Panc1 (cell line): ENCODE measurements around the gene NRG2. TPM values are rescaled to one million over a fixed set of nuclear protein-coding genes. Genes with fewer than 3 reads are reported as not detected.

Experiments
- ATAC-seq: fragments of 200-7000 bp; cut with Tn5 transposase; 2 replicates; pipeline ENCODE4 v1.9.1; 2020; ENCODE audit warnings: mild to moderate bottlenecking, moderate library complexity
- BruUV-seq: library from RNA; stranded (reverse); fragments of 400-500 nt; replicated peaks from 2 replicates; lab custom pipeline; 2021; lab: Mats Ljungman, UMichigan
- CTCF ChIA-PET: fragments of 300-600 bp; sonication (Branson Sonifier 250); formaldehyde crosslinking; loops from one replicate; lab custom pipeline; 2022; ENCODE audit warnings: antibody characterized with exemption; lab: Charles Lee
- POLR2A ChIA-PET: fragments of 300-600 bp; sonication (Branson Sonifier 250); formaldehyde crosslinking; loops from one replicate; lab custom pipeline; 2022; ENCODE audit warnings: antibody characterized with exemption; lab: Charles Lee
- DNase-seq: peaks from one replicate; pipeline ENCODE4 v3.0.0-alpha.2; 2010; ENCODE audit warnings: low read depth, low spot score
- H3K27ac ChIP-seq: 2 replicates; pipeline ENCODE4 v1.5.1; 2011; ENCODE audit warnings: mild to moderate bottlenecking, low read length, inconsistent platforms
- H3K27me3 ChIP-seq: fragments of 200-500 bp; sonication (Bioruptor generic); 2 replicates; pipeline ENCODE4 v1.6.0; 2014; ENCODE audit warnings: low read length, inconsistent platforms; ENCODE audit not compliant: control insufficient read depth, insufficient read depth
- H3K36me3 ChIP-seq: fragments of 200-500 bp; sonication (Bioruptor generic); 2 replicates; pipeline ENCODE4 v1.5.1; 2014; ENCODE audit warnings: inconsistent platforms, mild to moderate bottlenecking, low read length, moderate library complexity; ENCODE audit not compliant: control insufficient read depth, insufficient read depth
- H3K4me1 ChIP-seq: 2 replicates; pipeline ENCODE4 v1.5.1; 2011; ENCODE audit warnings: inconsistent platforms, mild to moderate bottlenecking, low read length, moderate library complexity; ENCODE audit not compliant: control insufficient read depth, insufficient read depth
- H3K4me3 ChIP-seq, 2 experiments: 2 replicates each; pipeline ENCODE4 v1.5.1; 2011 to 2012; ENCODE audit warnings: low read depth in 2 of 2, low read length in 2 of 2, mild to moderate bottlenecking in 2 of 2, inconsistent platforms in 1 of 2, moderate library complexity in 1 of 2
- H3K9me3 ChIP-seq: fragments of 200-500 bp; sonication (Bioruptor generic); 2 replicates; pipeline ENCODE4 v1.5.1; 2014; ENCODE audit warnings: low read depth, mild to moderate bottlenecking, inconsistent platforms, low read length, moderate library complexity; ENCODE audit not compliant: control insufficient read depth, insufficient read depth
- CTCF ChIP-seq: fragments of 450-650 bp; IDR thresholded peaks from 2 replicates; pipeline ENCODE4 v1.5.1; 2017; ENCODE audit warnings: mild to moderate bottlenecking
- POLR2AphosphoS5 ChIP-seq: IDR thresholded peaks from 2 replicates; pipeline ENCODE4 v1.6.1; 2012; ENCODE audit warnings: mild to moderate bottlenecking, low read depth, low read length, moderate library complexity
- REST ChIP-seq, 2 experiments: IDR thresholded peaks; 2 replicates each; pipeline ENCODE4 v1.6.1; 2011 to 2012; ENCODE audit warnings: low read depth in 2 of 2, control low read depth in 1 of 2, low read length in 1 of 2, mild to moderate bottlenecking in 1 of 2, moderate library complexity in 1 of 2; ENCODE audit not compliant: insufficient read depth in 1 of 2
- SIN3A ChIP-seq: IDR thresholded peaks from 2 replicates; pipeline ENCODE4 v1.6.1; 2012; ENCODE audit warnings: low read depth, mild to moderate bottlenecking, low read length, moderate library complexity, borderline replicate concordance; ENCODE audit not compliant: insufficient read depth
- TCF7L2 ChIP-seq: IDR thresholded peaks from 2 replicates; pipeline ENCODE4 v1.6.1; 2011; ENCODE audit warnings: mild to moderate bottlenecking, low read depth, low read length, inconsistent platforms
- in situ Hi-C: cut with HindIII; loops from 2 replicates; pipeline ENCODE4 v1.10.0; 2016; ENCODE audit warnings: low sequenced_read_pairs, low pct_unique_long_range_greater_than_20kb
- intact Hi-C: fragments of 100-400 bp; cut with micrococcal nuclease; formaldehyde crosslinking; loops from one replicate; pipeline ENCODE4 v1.10.0; 2022; ENCODE audit not compliant: unreplicated experiment
- total RNA-seq: library from RNA; stranded (reverse); gene quantifications from one replicate; pipeline ENCODE4 v1.2.1, GENCODE V29; 2021; ENCODE audit not compliant: unreplicated experiment

NRG2 gene
- total RNA-seq, 1 experiment from 2014 or later = 20.2 TPM

- Histone ChIP-seq H3K9me3 (no peaks in the 10 kb centered on the region), H3K4me3 (no peak overlapping the region), H3K4me1 (no peaks in the 10 kb centered on the region), H3K27ac (no peak overlapping the region), H3K27me3 (no peaks in the 10 kb centered on the region), H3K36me3 (no peaks in the 10 kb centered on the region)
- BruUV-seq = no TSS peak
- DNase-seq (no peak), ATAC-seq (no peak)
- intact Hi-C loops (loop anchor here (5.0 kb wide), 1 partner anchor 75 kb away; no protein-coding TSS in a partner anchor), in situ Hi-C loops (no loop called here)
- CTCF ChIA-PET = interaction anchor here (0.5 to 1.0 kb wide), 2 partner anchors 69 to 106 kb away, joined by 4 to 6 read pairs; no protein-coding TSS in a partner anchor
- TF ChIP-seq SIN3A = no peak
- TF ChIP-seq TCF7L2 = no peak
- no peak for TF ChIP-seq POLR2AphosphoS5
- no peak for TF ChIP-seq REST (IDR thresholded peaks at IDR 0.05; ENCODE audit: insufficient read depth in 1 of 2, low read depth in 2 of 2, low read length in 1 of 2)
- TF ChIP-seq CTCF = no peak
- POLR2A ChIA-PET = no interaction called here
Measured at GRCh38 chr5:139862313-139862712, 180.8 kb downstream of the NRG2 start.

- in situ Hi-C loops (no loop called here), intact Hi-C loops (loop anchor here (5.0 kb wide), 1 partner anchor 75 kb away; no protein-coding TSS in a partner anchor)
- no peaks in the 10 kb centered on the region for H3K36me3 ChIP-seq
- ChIA-PET CTCF (no interaction called here), POLR2A (no interaction called here)
- TF ChIP-seq CTCF (no peak), REST (IDR thresholded peaks at IDR 0.05; ENCODE audit: insufficient read depth in 1 of 2, low read depth in 2 of 2, low read length in 1 of 2) (no peak), SIN3A (no peak), POLR2AphosphoS5 (no peak), TCF7L2 (no peak)
- H3K27me3 ChIP-seq = no peaks in the 10 kb centered on the region
- H3K4me3 ChIP-seq = no peak overlapping the region
- ATAC-seq (no peak), DNase-seq (no peak)
- BruUV-seq = no TSS peak
- H3K4me1 ChIP-seq = no peaks in the 10 kb centered on the region
- no peaks in the 10 kb centered on the region for H3K9me3 ChIP-seq
- no peak overlapping the region for H3K27ac ChIP-seq
Measured at GRCh38 chr5:139861889-139862207, 181.3 kb downstream of the NRG2 start.
